Measurements from ENCODE around the gene CDH13.

DNA sequence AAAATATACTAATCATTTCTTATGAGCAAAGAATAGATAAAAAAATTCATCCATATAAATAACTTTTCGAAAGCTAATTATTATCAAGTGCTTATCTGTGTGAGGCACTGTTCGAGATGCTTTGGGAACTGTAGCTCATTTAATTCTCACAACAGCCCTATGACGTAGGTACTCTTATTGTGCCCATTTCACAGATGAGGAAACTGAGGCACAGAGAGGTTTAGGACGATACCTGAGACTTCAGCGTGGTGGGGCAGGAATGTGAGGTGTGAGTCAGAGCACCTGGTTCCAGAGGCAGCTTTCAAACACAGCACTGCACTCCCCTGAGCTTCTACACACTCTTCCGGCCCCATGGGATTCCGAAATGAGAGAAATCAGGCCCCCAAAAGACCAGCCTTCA, 995.2 kb downstream of the CDH13 start:
- TF ChIP-seq CTCF (conservative IDR thresholded peaks at IDR 0.05; ENCODE audit: low read length) (no peak), EZH2phosphoT487 (IDR thresholded peaks at IDR 0.05; ENCODE audit: borderline replicate concordance, low read depth, low read length) (no peak)

Data from OCI-LY7 (cell line).